IPS-18c (cell line): Measurements from ENCODE around the gene CBX6.
A peak's percentile ranks its signal among the peaks of the same experiment; 100 is the strongest.
"Not testable (repeated sequence)": the region's sequence is repeated elsewhere in the genome, so short reads cannot be mapped to it uniquely, and the experiment has no call there.

Experiments used
- H3K4me3 ChIP-seq: 2 replicates; pipeline ENCODE4 v1.7.0; 2013; ENCODE audit warnings: low read depth, mild to moderate bottlenecking, low read length, moderate library complexity; ENCODE audit not compliant: insufficient read depth
- H3K9me3 ChIP-seq: one replicate; pipeline ENCODE4 v1.6.1; 2013; ENCODE audit warnings: mild to moderate bottlenecking, low read length, moderate library complexity; ENCODE audit not compliant: control insufficient read depth, insufficient read depth

CBX6 gene

GRCh38 chr22:38872172-38872830, at the start of gene CBX6:
CBX6 (minus strand) TSS chr22:38872216; CDS start chr22:38872190, 26 bp downstream.
- H3K9me3 ChIP-seq, result peaks cover 2% of the 10 kb centered on the region

DNA sequence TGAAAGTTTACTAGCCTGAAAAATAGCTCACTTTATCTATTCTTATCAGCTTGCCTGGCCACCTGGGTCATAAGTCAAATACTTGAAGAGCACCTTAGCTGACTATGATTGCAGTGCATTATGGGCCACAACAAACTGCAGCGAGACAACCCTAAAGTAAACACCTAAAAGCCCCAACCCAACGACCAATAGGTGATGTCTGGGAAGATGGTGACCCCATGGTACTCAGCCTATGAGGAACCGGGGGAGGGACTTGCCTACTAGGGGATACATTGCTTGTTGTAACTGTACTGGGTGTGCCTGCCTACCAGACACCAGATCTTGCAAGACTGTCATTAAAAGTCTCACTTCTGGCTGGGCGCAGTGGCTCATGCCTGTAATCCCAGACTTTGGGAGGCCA, 49.8 kb upstream of the CBX6 start:
- no peak overlapping the region for H3K4me3 ChIP-seq
- no peaks in the 10 kb centered on the region for H3K9me3 ChIP-seq

More at GRCh38 chr22:38872172-38872830, at the start of gene CBX6:
- H3K4me3 ChIP-seq, result peak within 1 kb of the TSS; percentile 89

GRCh38 chr22:38921120-38921519, 49.1 kb upstream of the CBX6 start:
- H3K9me3 ChIP-seq, result no peaks in the 10 kb centered on the region
- H3K4me3 ChIP-seq, result no peak overlapping the region

DNA sequence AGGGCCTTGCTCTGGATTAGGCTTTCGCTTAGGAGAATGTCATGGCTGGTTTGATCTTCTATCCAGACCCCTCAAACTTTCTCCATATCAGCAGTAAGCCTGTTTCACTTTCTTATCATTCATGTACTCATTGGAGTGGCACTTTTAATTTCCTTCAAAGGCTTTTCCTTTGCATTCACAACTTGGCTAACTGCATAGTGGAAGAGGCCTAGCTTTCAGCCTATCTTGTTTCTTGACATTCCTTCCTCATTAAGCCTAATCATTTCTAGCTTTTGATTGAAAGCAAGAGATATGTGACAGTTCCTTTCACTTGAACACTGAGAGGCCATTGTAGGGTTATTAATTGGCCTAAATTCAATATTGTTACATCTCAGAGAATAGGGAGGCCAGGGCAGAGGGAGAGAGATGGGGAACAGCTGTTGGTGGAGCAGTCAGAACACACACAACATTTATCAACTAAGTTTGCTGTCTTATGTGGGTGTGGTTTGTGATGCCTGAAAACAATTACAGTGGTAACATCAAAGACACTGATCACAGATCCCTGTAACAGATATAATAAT, 47.7 kb upstream of the CBX6 start:
- peaks cover 3% of the 10 kb centered on the region for H3K9me3 ChIP-seq
- no peak overlapping the region for H3K4me3 ChIP-seq

DNA sequence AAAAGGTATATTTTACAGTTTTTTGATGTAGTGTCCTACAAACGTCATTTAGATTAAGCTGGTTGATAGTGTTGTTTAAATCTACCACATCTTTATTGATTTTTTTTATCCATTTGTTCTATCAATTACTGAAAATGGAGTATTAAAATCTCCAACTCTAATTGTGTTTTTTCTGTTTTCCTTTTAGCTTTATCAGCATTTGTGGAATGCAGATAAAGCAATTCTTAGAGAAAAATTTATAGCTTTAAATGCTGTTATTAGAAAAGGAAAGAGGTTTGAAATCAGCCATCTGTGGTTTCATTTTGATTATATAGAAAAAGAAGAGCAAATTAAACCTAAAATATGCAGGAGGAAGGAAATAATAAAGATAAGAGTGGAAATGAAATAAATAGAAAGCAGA, 39.4 kb upstream of the CBX6 start:
- Histone ChIP-seq H3K9me3 (peaks cover 3% of the 10 kb centered on the region), H3K4me3 (no peak overlapping the region)

DNA sequence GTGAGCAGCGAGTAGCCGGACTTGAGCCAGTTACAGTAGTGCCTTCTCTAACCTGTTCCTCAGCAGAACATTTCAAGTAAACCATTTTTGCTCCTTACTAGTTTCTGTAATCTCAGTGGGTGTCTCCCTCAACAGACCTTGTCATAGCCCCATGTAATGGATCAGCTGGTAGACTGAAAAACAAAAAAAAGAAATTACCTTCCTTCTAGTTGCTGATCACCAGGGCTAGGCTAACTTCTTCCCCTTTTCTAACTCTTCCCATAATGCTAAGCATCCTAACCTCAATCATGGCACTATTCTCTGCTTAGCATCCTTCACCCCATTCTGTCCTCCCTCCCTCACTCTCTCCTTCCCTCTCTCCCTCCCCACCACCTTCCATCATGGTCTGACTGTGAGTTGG, 35.8 kb upstream of the CBX6 start:
- Histone ChIP-seq H3K9me3 (peaks cover 5% of the 10 kb centered on the region), H3K4me3 (no peak overlapping the region)

- H3K4me3 ChIP-seq, result no peak overlapping the region
- H3K9me3 ChIP-seq, result peaks cover 5% of the 10 kb centered on the region
Observed at GRCh38 chr22:38906052-38906451, 34.0 kb upstream of the CBX6 start.

DNA sequence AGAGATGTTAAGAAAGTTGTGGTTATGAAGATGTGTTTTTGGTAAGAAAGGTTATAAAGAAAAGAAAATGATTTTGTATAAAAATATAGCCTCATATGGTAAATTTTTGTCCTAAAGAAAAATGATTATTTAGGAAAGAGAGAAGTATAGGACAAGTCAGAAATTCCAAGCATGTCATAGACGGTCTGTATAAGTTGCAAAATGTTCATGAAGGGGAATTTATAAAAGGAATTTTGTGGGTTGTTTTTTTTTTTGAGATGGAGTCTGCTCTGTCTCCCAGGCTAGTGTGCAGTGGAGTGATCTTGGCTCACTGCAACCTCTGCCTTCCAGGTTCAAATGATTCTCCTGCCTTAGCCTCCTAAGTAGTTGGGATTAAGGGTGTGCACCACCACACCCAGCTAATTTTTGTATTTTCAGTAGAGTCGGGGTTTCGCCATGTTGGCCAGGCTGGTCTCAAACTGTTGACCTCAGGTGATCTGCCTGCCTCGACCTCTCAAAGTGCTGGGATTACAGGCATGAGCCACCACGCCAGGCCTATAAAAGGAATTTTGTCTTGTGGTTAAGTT, 32.1 kb upstream of the CBX6 start:
- not testable (repeated sequence) for H3K4me3 ChIP-seq

GRCh38 chr22:38901111-38901641, 29.2 kb upstream of the CBX6 start:
- no peak overlapping the region for H3K4me3 ChIP-seq

More for the DNA sequence above, 32.1 kb upstream of the CBX6 start:
- H3K9me3 ChIP-seq, result not testable (repeated sequence)

DNA sequence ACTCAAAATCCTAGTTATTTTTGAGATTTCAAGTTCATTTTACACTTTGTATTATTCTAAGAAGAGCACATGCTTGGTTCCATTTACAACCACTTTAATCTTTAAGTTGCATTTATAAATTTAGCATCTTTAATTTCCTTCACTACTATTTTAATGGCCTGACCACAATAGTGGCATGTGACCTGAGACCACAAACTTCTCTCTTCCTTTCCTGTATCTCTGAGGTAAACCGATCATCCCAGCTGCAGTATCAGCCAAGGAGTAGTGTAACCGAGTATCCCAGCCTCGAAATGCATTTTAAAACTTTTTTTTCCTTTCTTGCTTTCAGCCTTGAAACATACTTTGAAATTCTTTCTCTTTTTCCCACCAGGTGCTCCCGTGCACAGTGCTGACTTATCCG, 28.7 kb upstream of the CBX6 start:
- peaks cover 5% of the 10 kb centered on the region for H3K9me3 ChIP-seq
- H3K4me3 ChIP-seq, result no peak overlapping the region

More at GRCh38 chr22:38901111-38901641, 29.2 kb upstream of the CBX6 start:
- peaks cover 5% of the 10 kb centered on the region for H3K9me3 ChIP-seq

- Histone ChIP-seq H3K4me3 (no peak overlapping the region), H3K9me3 (no peaks in the 10 kb centered on the region)
Observed at GRCh38 chr22:38891256-38891655, 19.2 kb upstream of the CBX6 start.

DNA sequence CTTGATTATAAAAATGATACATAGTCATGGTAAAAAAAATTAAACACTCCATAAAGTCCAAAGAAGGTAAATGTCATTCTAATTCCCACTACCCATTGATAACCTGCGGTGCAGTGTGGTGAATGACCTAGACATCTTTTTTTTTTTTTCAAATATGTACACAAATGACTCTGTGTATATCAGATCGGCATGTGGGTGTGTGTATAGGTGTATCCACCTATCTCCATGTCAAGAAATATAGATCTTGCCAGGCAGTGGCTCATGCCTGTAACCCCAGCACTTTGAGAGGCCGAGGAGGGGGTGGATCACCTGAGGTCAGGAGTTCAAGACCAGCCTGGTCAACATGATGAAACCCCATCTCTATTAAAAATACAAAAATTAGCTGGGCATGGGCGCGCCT, 18.4 kb upstream of the CBX6 start:
- Histone ChIP-seq H3K4me3 (no peak overlapping the region), H3K9me3 (no peaks in the 10 kb centered on the region)

GRCh38 chr22:38886333-38886732, 14.3 kb upstream of the CBX6 start:
- no peak overlapping the region for H3K4me3 ChIP-seq
- no peaks in the 10 kb centered on the region for H3K9me3 ChIP-seq

GRCh38 chr22:38882972-38883622, 11.1 kb upstream of the CBX6 start:
- no peaks in the 10 kb centered on the region for H3K9me3 ChIP-seq
- H3K4me3 ChIP-seq, result no peak overlapping the region

DNA sequence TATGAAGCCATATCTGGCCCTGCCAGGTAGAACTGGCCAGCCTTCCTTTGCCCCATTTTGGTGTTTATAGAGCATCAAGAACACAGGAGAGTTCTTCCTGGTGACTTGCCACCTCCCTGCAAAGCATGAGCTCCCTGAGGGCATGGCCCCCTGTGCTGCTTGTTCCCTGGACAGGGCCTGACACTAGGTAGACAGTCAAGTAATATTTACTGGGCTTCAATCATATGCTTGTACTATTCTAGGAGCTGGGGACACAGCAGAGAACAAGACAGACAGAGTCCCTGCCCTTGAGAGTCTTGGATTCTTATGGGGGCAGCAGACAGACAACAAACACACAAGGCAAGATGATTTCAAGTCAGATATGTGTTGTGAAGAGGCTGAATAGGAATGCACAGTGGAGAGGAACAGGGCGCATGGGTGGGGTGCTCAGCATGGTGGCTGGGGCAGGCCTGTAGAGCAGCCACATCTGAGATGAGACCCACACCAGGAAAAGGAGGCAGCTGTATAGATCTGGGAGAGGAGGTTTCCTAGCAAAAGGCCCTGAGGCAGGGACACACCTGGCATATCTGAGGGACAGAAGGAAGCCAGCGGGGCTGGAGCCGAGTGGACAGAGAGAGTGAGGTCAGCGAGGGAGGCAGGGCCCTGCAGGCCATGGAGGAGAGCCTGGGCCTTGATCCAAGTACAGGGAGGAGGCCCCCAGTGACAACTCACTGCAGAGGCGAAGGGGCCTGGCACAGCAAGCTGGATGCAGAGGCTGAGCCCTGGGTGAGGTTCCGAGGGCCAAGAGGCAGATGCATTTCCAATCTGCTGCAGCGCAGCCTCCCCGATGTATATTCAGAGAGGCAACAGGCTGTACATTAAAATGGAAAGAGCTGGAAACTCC, 10.2 kb upstream of the CBX6 start:
- Histone ChIP-seq H3K4me3 (no peak overlapping the region), H3K9me3 (no peaks in the 10 kb centered on the region)

GRCh38 chr22:38881464-38881871, 9.5 kb upstream of the CBX6 start:
- H3K9me3 ChIP-seq, result no peaks in the 10 kb centered on the region
- H3K4me3 ChIP-seq, result no peak overlapping the region

DNA sequence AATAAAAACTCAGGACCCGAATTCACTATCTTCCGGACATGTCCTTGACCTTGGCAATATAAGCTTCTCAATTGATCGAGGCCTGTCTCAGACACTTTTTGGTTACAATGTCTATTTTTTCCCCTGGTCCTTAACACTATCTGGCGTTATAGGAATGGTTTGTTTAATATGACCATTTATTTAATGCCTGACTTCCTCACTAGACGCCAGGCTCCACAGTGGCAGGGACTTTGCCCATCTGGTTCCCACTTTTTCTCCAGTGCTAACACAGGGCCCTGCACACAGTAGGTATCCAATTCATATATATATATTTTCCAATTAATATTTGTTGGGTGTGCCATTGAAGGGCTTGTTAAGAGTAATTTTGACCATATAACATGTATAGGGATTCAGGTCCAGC, 7.9 kb upstream of the CBX6 start:
- Histone ChIP-seq H3K4me3 (no peak overlapping the region), H3K9me3 (no peaks in the 10 kb centered on the region)
